Hematopoietic multipotent progenitor cell treated with erythropoietin and hydrocortisone succinate and interleukin-3 and kit ligand, for 4 days (in vitro differentiated cells): Measurements from ENCODE around the gene NCKAP5.

Experiments used
- DNase-seq: peaks from one replicate; pipeline ENCODE4 v3.0.0-alpha.2; 2015

Gene NCKAP5

GRCh38 chr2:133130548-133131246 lies 437.6 kb downstream of the NCKAP5 start:
- no peak for DNase-seq

GRCh38 chr2:133124446-133124845 lies 443.8 kb downstream of the NCKAP5 start:
- no peak for DNase-seq

- DNase-seq, result no peak
These were observed 444.4 kb downstream of the NCKAP5 start for GRCh38 chr2:133123904-133124303.

- DNase-seq, result no peak
These were observed 444.9 kb downstream of the NCKAP5 start for GRCh38 chr2:133123393-133123792.

GRCh38 chr2:133122529-133122928 lies 445.7 kb downstream of the NCKAP5 start:
- DNase-seq, result no peak

- no peak for DNase-seq
These were observed 448.0 kb downstream of the NCKAP5 start for GRCh38 chr2:133120310-133120709.

- no peak for DNase-seq
These were observed 458.1 kb downstream of the NCKAP5 start for GRCh38 chr2:133110201-133110600.

GRCh38 chr2:133109772-133110171 lies 458.5 kb downstream of the NCKAP5 start:
- DNase-seq, result no peak

GRCh38 chr2:133107058-133107815 lies 461.0 kb downstream of the NCKAP5 start:
- no peak for DNase-seq

GRCh38 chr2:133104871-133105270 lies 463.4 kb downstream of the NCKAP5 start:
- no peak for DNase-seq

- DNase-seq, result no peak
These were observed 469.5 kb downstream of the NCKAP5 start for GRCh38 chr2:133098787-133099186.

- no peak for DNase-seq
These were observed 470.6 kb downstream of the NCKAP5 start for GRCh38 chr2:133097666-133098065.

- no peak for DNase-seq
These were observed 475.7 kb downstream of the NCKAP5 start for GRCh38 chr2:133092571-133092970.

GRCh38 chr2:133090358-133090757 lies 477.9 kb downstream of the NCKAP5 start:
- no peak for DNase-seq

GRCh38 chr2:133086176-133086575 lies 482.1 kb downstream of the NCKAP5 start:
- no peak for DNase-seq

GRCh38 chr2:133085646-133086045 lies 482.6 kb downstream of the NCKAP5 start:
- DNase-seq, result no peak

- DNase-seq, result no peak
These were observed 486.2 kb downstream of the NCKAP5 start for GRCh38 chr2:133082034-133082433.

- no peak for DNase-seq
These were observed 487.4 kb downstream of the NCKAP5 start for GRCh38 chr2:133080822-133081221.

- no peak for DNase-seq
These were observed 489.4 kb downstream of the NCKAP5 start for GRCh38 chr2:133078667-133079411.

- DNase-seq, result no peak
These were observed 490.9 kb downstream of the NCKAP5 start for GRCh38 chr2:133077269-133077822.

- no peak for DNase-seq
These were observed 495.2 kb downstream of the NCKAP5 start for GRCh38 chr2:133072837-133073694.

- peak; percentile 30 for DNase-seq
These were observed 504.5 kb downstream of the NCKAP5 start for GRCh38 chr2:133063775-133064174.
